Esophagus muscularis mucosa (tissue), 4 donors: ENCODE measurements around the gene DUSP11. TPM values are rescaled to one million over a fixed set of nuclear protein-coding genes. Genes with fewer than 3 reads are reported as not detected.

ENCODE experiments used
- DNase-seq: peaks from one replicate; pipeline ENCODE4 v3.0.0-alpha.2; 2017; ENCODE audit errors: extremely low spot score
- H3K27ac ChIP-seq, 4 donors: fragments of 200-600 bp; sonication (generic); replicated peaks in 1 of 4; 1 replicate in 3 of 4; 2 replicates in 1 of 4; pipeline ENCODE4 v1.5.1; 2016 to 2019; ENCODE audit warnings: mild to moderate bottlenecking in 1 of 4
- H3K27me3 ChIP-seq, 4 donors: fragments of 200-600 bp; sonication (generic); one replicate each; pipeline versions ENCODE4 v1.5.1 to v1.6.0; 2016 to 2019
- H3K36me3 ChIP-seq, 4 donors: fragments of 200-600 bp; sonication (generic); one replicate each; pipeline ENCODE4 v1.5.1; 2016 to 2019
- H3K4me1 ChIP-seq, 4 donors: fragments of 200-600 bp; sonication (generic); one replicate each; pipeline ENCODE4 v1.5.1; 2016 to 2019
- H3K4me3 ChIP-seq, 4 donors: fragments of 200-600 bp; sonication (generic); 1 replicate in 2 of 4; 2 replicates in 2 of 4; pipeline ENCODE4 v1.5.1; 2016 to 2019; ENCODE audit warnings: mild to moderate bottlenecking in 4 of 4, moderate library complexity in 1 of 4
- H3K9me3 ChIP-seq, 4 donors: fragments of 200-600 bp; sonication (generic); 1 replicate in 3 of 4; 2 replicates in 1 of 4; pipeline ENCODE4 v1.5.1; 2016 to 2019
- EP300 ChIP-seq: sonication (generic); formaldehyde crosslinking; IDR thresholded peaks from one replicate; pipeline ENCODE4 v1.6.1; 2017; ENCODE audit warnings: antibody characterized with exemption
- POLR2A ChIP-seq: fragments of 450-650 bp; IDR thresholded peaks from one replicate; pipeline ENCODE4 v1.6.1; 2017; ENCODE audit warnings: antibody characterized with exemption, moderate library complexity, mild to moderate bottlenecking, low read depth
- POLR2AphosphoS5 ChIP-seq, 2 donors: sonication (generic); formaldehyde crosslinking; IDR thresholded peaks; one replicate each; pipeline ENCODE4 v1.6.1; 2017; ENCODE audit warnings: antibody characterized with exemption in 2 of 2
- WGBS: methylation state at CpG from one replicate; pipeline ENCODE4 v1.1.5; 2018; 5-methylcytosine and 5-hydroxymethylcytosine counted together
- intact Hi-C: fragments of 100-400 bp; cut with DNase I; formaldehyde crosslinking; loops from one replicate; pipeline ENCODE4 v1.15.1; 2023
- total RNA-seq, 4 donors: library from RNA; depleted of rRNA; stranded (reverse); fragments of >200 nt; gene quantifications; one replicate each; pipeline versions ENCODE4 v1.1.0 to v1.2.1, GENCODE V29; 2016
- TF ChIP-seq, protein P1 (sequence below), 3 experiments: fragments of 200-600 bp in 2 of 3; fragments of 450-650 bp in 1 of 3; sonication (generic) in 2 of 3; IDR thresholded peaks; one replicate each; pipeline ENCODE4 v1.5.1; 2017 to 2019; ENCODE audit warnings: antibody characterized with exemption in 3 of 3, mild to moderate bottlenecking in 2 of 3, moderate library complexity in 1 of 3

The DUSP11 gene
- total RNA-seq, 4 donors from 2014 or later = 15.2 to 22.4 (median 18.7) TPM

DNA sequence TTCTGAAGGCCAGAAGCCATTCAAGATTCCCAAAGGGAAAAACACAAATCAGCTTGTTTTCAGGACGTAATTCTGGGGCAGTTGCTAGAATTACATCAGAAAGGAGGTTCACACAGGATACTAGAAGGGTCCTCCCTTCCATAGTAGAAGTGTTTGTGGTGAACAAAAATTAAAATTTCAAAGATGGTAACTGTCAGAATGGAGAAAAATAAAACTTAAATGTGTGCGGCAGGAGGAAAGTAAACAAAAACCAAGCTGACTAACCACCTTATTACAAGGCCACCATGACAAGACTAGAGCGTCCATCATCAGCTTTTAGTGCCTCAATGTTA is 33.1 kb downstream of the DUSP11 start:
- intact Hi-C loops = no loop called here
- DNase-seq = no peak
- H3K4me3 ChIP-seq = no peak overlapping the region
- TF ChIP-seq, protein P1, sequence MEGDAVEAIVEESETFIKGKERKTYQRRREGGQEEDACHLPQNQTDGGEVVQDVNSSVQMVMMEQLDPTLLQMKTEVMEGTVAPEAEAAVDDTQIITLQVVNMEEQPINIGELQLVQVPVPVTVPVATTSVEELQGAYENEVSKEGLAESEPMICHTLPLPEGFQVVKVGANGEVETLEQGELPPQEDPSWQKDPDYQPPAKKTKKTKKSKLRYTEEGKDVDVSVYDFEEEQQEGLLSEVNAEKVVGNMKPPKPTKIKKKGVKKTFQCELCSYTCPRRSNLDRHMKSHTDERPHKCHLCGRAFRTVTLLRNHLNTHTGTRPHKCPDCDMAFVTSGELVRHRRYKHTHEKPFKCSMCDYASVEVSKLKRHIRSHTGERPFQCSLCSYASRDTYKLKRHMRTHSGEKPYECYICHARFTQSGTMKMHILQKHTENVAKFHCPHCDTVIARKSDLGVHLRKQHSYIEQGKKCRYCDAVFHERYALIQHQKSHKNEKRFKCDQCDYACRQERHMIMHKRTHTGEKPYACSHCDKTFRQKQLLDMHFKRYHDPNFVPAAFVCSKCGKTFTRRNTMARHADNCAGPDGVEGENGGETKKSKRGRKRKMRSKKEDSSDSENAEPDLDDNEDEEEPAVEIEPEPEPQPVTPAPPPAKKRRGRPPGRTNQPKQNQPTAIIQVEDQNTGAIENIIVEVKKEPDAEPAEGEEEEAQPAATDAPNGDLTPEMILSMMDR (IDR thresholded peaks at IDR 0.05) = no peak
- TF ChIP-seq POLR2A (no peak), EP300 (no peak), POLR2AphosphoS5 (IDR thresholded peaks at IDR 0.05) (no peak)
- no peaks in the 10 kb centered on the region for H3K27me3 ChIP-seq
- 85% methylated on average over 3 of the region's 3 CpGs for WGBS
- no peaks in the 10 kb centered on the region for H3K4me1 ChIP-seq
- no peak overlapping the region for H3K27ac ChIP-seq
- H3K9me3 ChIP-seq = no peaks in the 10 kb centered on the region
- peaks cover 3 to 70% (median 42%) of the 10 kb centered on the region in 4 donors for H3K36me3 ChIP-seq

GRCh38 chr2:73746015-73746876 is 33.7 kb downstream of the DUSP11 start:
- H3K4me3 ChIP-seq = no peak overlapping the region
- intact Hi-C loops = no loop called here
- DNase-seq = no peak
- no peaks in the 10 kb centered on the region for H3K4me1 ChIP-seq
- TF ChIP-seq POLR2AphosphoS5 (IDR thresholded peaks at IDR 0.05) = no peak
- TF ChIP-seq, protein P1 (IDR thresholded peaks at IDR 0.05) = no peak
- TF ChIP-seq EP300 = no peak
- TF ChIP-seq POLR2A = no peak
- WGBS = 91% methylated on average over 11 of the region's 11 CpGs
- H3K36me3 ChIP-seq = peaks cover 3 to 70% (median 44%) of the 10 kb centered on the region in 4 donors
- no peaks in the 10 kb centered on the region for H3K9me3 ChIP-seq
- no peak overlapping the region for H3K27ac ChIP-seq
- H3K27me3 ChIP-seq = no peaks in the 10 kb centered on the region

- intact Hi-C loops = no loop called here
Measured at GRCh38 chr2:73740767-73741166, 39.1 kb downstream of the DUSP11 start.

GRCh38 chr2:73739101-73739500 is 40.8 kb downstream of the DUSP11 start:
- H3K4me1 ChIP-seq = peaks cover 15 to 20% (median 19%) of the 10 kb centered on the region in 4 donors
- no peaks in the 10 kb centered on the region for H3K27me3 ChIP-seq
- H3K27ac ChIP-seq = no peak overlapping the region
- no peaks in the 10 kb centered on the region for H3K9me3 ChIP-seq
- no peak overlapping the region for H3K4me3 ChIP-seq
- TF ChIP-seq POLR2A (no peak), POLR2AphosphoS5 (IDR thresholded peaks at IDR 0.05) (no peak), EP300 (no peak)
- TF ChIP-seq, protein P1 (IDR thresholded peaks at IDR 0.05) = no peak
- 94% methylated on average over 3 of the region's 3 CpGs for WGBS
- no peak for DNase-seq
- peaks cover 4 to 27% (median 18%) of the 10 kb centered on the region in 4 donors for H3K36me3 ChIP-seq
- intact Hi-C loops = no loop called here

More at GRCh38 chr2:73740767-73741166, 39.1 kb downstream of the DUSP11 start:
- Histone ChIP-seq H3K4me1 (peaks cover 14 to 19% (median 18%) of the 10 kb centered on the region in 4 donors), H3K27ac (no peak overlapping the region), H3K36me3 (peaks cover 0 to 41% (median 22%) of the 10 kb centered on the region in 4 donors), H3K27me3 (no peaks in the 10 kb centered on the region), H3K4me3 (no peak overlapping the region), H3K9me3 (no peaks in the 10 kb centered on the region)
- no peak for DNase-seq
- TF ChIP-seq EP300 (no peak), POLR2A (no peak), POLR2AphosphoS5 (IDR thresholded peaks at IDR 0.05) (no peak)
- WGBS = 87% methylated on average over 2 of the region's 2 CpGs
